Gastroesophageal sphincter (tissue), 4 donors: Measurements from ENCODE around the gene RAPGEF2. TPM values are rescaled to one million over a fixed set of nuclear protein-coding genes. Genes with fewer than 3 reads are reported as not detected.

Experiments used
- ATAC-seq: fragments of 150-250 bp; one replicate; pipeline ENCODE4 v1.9.1; 2016; ENCODE audit warnings: mild to moderate bottlenecking, moderate library complexity
- H3K27ac ChIP-seq, 4 donors: fragments of 200-600 bp; sonication (generic) in 3 of 4; 1 replicate in 3 of 4; 2 replicates in 1 of 4; pipeline ENCODE4 v1.5.1; 2016 to 2019
- H3K27me3 ChIP-seq: fragments of 200-600 bp; sonication (generic); one replicate; pipeline ENCODE4 v1.5.1; 2019
- H3K36me3 ChIP-seq, 2 donors: fragments of 200-600 bp; sonication (generic); one replicate each; pipeline ENCODE4 v1.5.1; 2019; ENCODE audit warnings: control low read depth in 1 of 2
- H3K4me1 ChIP-seq, 3 donors: fragments of 200-600 bp; sonication (generic); 1 replicate in 2 of 3; 2 replicates in 1 of 3; pipeline ENCODE4 v1.5.1; 2016 to 2019; ENCODE audit warnings: control low read depth in 2 of 3
- H3K4me3 ChIP-seq, 2 donors: fragments of 200-600 bp; sonication (generic); one replicate each; pipeline ENCODE4 v1.5.1; 2019; ENCODE audit warnings: mild to moderate bottlenecking in 1 of 2, moderate library complexity in 1 of 2
- H3K9me3 ChIP-seq, 3 donors: fragments of 200-600 bp; sonication (generic); one replicate each; pipeline ENCODE4 v1.5.1; 2017 to 2019; ENCODE audit warnings: control low read depth in 2 of 3
- CTCF ChIP-seq, 4 experiments: fragments of 200-600 bp in 2 of 4; fragments of 450-650 bp in 2 of 4; sonication (generic) in 1 of 4; IDR thresholded peaks; one replicate each; pipeline ENCODE4 v1.5.1; 2017 to 2019; ENCODE audit warnings: antibody characterized with exemption in 4 of 4, mild to moderate bottlenecking in 2 of 4, moderate library complexity in 2 of 4
- EP300 ChIP-seq: sonication (generic); formaldehyde crosslinking; IDR thresholded peaks from one replicate; pipeline ENCODE4 v1.6.1; 2017; ENCODE audit warnings: antibody characterized with exemption, mild to moderate bottlenecking
- POLR2A ChIP-seq, 2 donors: fragments of 450-650 bp; IDR thresholded peaks; one replicate each; pipeline ENCODE4 v1.6.1; 2017; ENCODE audit warnings: antibody characterized with exemption in 2 of 2, mild to moderate bottlenecking in 2 of 2, moderate library complexity in 1 of 2
- POLR2AphosphoS5 ChIP-seq: sonication (generic); formaldehyde crosslinking; IDR thresholded peaks from one replicate; pipeline ENCODE4 v1.6.1; 2017; ENCODE audit warnings: antibody characterized with exemption
- WGBS, 2 donors: methylation state at CpG; one replicate each; pipeline ENCODE4 v1.1.5; 2018; ENCODE audit warnings: low coverage in 1 of 2; 5-methylcytosine and 5-hydroxymethylcytosine counted together
- total RNA-seq, 4 donors: library from RNA; depleted of rRNA; stranded (reverse); fragments of >200 nt; gene quantifications; one replicate each; pipeline ENCODE4 v1.1.0, GENCODE V29; 2016

The RAPGEF2 gene
- total RNA-seq, 4 donors from 2014 or later = 49.5 to 67.5 (median 60.9) TPM

GRCh38 chr4:159190651-159191050 is 87.8 kb downstream of the RAPGEF2 start:
- Histone ChIP-seq H3K4me3 (no peak overlapping the region), H3K27ac (no peak overlapping the region), H3K36me3 (peaks cover 0 to 8% of the 10 kb centered on the region in 2 donors), H3K9me3 (no peaks in the 10 kb centered on the region), H3K4me1 (peaks cover 0 to 33% (median 0%) of the 10 kb centered on the region in 3 donors), H3K27me3 (no peaks in the 10 kb centered on the region)
- 94 to 100% methylated on average over 2 of the region's 2 CpGs for WGBS, 2 donors
- no peak for TF ChIP-seq CTCF (IDR thresholded peaks at IDR 0.05)
- ATAC-seq = no peak

GRCh38 chr4:159191989-159192388 is 89.1 kb downstream of the RAPGEF2 start:
- TF ChIP-seq CTCF (IDR thresholded peaks at IDR 0.05) = peak in 1 of 4 experiments; percentile 44
- no peak for TF ChIP-seq POLR2AphosphoS5
- TF ChIP-seq EP300 = no peak
- Histone ChIP-seq H3K27me3 (no peaks in the 10 kb centered on the region), H3K4me3 (no peak overlapping the region), H3K27ac (no peak overlapping the region), H3K4me1 (peaks cover 0 to 22% (median 0%) of the 10 kb centered on the region in 3 donors), H3K9me3 (no peaks in the 10 kb centered on the region), H3K36me3 (peaks cover 0 to 8% of the 10 kb centered on the region in 2 donors)
- ATAC-seq = no peak
- WGBS, 2 donors = 77 to 91% methylated on average over 5 of the region's 5 CpGs

- no peak overlapping the region for H3K4me3 ChIP-seq
- WGBS, 2 donors = 67 to 92% methylated on average over 1 of the region's 1 CpG
- H3K27ac ChIP-seq = no peak overlapping the region
- no peaks in the 10 kb centered on the region for H3K9me3 ChIP-seq
- H3K27me3 ChIP-seq = no peaks in the 10 kb centered on the region
- TF ChIP-seq CTCF (IDR thresholded peaks at IDR 0.05) (no peak), EP300 (no peak), POLR2A (IDR thresholded peaks at IDR 0.05) (no peak), POLR2AphosphoS5 (no peak)
- peaks cover 0 to 8% of the 10 kb centered on the region in 2 donors for H3K36me3 ChIP-seq
- no peak for ATAC-seq
- peaks cover 0 to 27% (median 0%) of the 10 kb centered on the region in 3 donors for H3K4me1 ChIP-seq
Observed at GRCh38 chr4:159193046-159193620, 90.3 kb downstream of the RAPGEF2 start.

- Histone ChIP-seq H3K27ac (no peak overlapping the region), H3K9me3 (no peaks in the 10 kb centered on the region), H3K4me1 (peaks cover 0 to 19% (median 0%) of the 10 kb centered on the region in 3 donors), H3K36me3 (peaks cover 0 to 8% of the 10 kb centered on the region in 2 donors), H3K4me3 (no peak overlapping the region), H3K27me3 (no peaks in the 10 kb centered on the region)
- ATAC-seq = no peak
- WGBS, 2 donors = 66 to 82% methylated on average over 5 of the region's 5 CpGs
- TF ChIP-seq POLR2AphosphoS5 (no peak), EP300 (no peak), POLR2A (IDR thresholded peaks at IDR 0.05) (no peak), CTCF (IDR thresholded peaks at IDR 0.05) (no peak)
Observed at GRCh38 chr4:159195361-159195769, 92.5 kb downstream of the RAPGEF2 start.

GRCh38 chr4:159197260-159197884 is 94.5 kb downstream of the RAPGEF2 start:
- no peak for ATAC-seq

More at GRCh38 chr4:159197260-159197884, 94.5 kb downstream of the RAPGEF2 start:
- no peaks in the 10 kb centered on the region for H3K27me3 ChIP-seq
- peaks cover 0 to 32% (median 7%) of the 10 kb centered on the region in 3 donors for H3K4me1 ChIP-seq
- TF ChIP-seq CTCF (IDR thresholded peaks at IDR 0.05) = no peak
- no peak for TF ChIP-seq POLR2A (IDR thresholded peaks at IDR 0.05)
- no peak for TF ChIP-seq POLR2AphosphoS5
- TF ChIP-seq EP300 = no peak
- peak overlapping the region in 1 of 4 donors; percentile 2 for H3K27ac ChIP-seq
- 75 to 82% methylated on average over 4 of the region's 4 CpGs for WGBS, 2 donors
- H3K36me3 ChIP-seq = peaks cover 0 to 8% of the 10 kb centered on the region in 2 donors
- no peaks in the 10 kb centered on the region for H3K9me3 ChIP-seq
- H3K4me3 ChIP-seq = peak overlapping the region in 1 of 2 donors; percentile 5
